GM21381 (cell line): Measurements from ENCODE around the gene NFE2L1.

ENCODE experiments used
- ATAC-seq: cut with Tn5 transposase; IDR thresholded peaks from one replicate; pipeline ENCODE4 v1.9.1; 2021; ENCODE audit warnings: mild to moderate bottlenecking, moderate library complexity; ENCODE audit not compliant: unreplicated experiment

NFE2L1 gene

DNA sequence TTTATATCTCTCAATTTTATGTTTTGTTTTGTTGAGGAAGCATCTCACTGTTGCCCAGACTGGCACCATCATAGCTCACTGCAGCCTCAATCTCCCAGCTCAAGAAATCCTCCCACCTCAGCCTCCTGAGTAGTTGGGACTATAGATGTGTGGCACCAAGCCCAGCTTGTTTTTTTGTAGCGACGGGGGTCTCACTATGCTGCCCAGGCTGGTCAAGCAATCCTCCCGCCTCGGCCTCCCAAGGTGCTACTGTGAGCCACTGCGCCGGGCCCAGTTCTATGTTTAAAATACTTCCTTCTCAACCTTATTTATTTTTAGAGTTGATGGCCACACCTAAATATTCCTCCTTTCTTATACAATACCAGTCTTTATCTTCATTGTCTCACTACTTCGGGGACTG, 1.9 kb upstream of the NFE2L1 start:
- ATAC-seq = no peak

DNA sequence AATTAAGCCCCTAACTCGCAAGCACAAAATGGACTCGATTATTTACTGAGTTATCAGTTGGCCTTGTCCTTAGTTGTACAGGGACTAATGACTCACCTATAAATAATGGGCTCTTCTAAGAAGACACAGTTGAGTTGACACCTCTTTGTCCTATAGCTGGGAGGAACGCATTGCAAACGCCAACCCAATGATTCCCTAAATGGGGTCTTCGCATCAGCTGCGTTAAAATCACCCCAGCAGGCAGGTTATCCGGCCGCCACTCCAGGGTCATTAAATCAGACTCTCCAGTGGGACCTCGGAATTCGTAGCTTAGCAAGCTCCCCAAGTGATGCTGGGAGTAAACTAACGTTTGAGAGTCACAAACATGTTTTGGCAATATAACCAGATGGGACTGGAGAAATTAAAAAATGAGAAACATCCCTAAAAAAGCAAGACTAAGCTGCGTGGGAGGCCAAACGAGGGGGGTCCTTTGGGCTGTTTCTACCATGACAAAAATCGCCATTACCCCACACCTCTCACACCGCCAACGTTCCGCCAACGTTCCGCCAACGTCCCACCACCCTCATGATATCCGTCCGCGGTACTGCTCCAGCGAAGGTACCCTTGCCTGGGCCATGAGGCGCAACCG, 932 bp upstream of the NFE2L1 start:
- no peak for ATAC-seq

GRCh38 chr17:48048384-48049126, 396 bp downstream of the NFE2L1 start:
- peak; percentile 42 for ATAC-seq

DNA sequence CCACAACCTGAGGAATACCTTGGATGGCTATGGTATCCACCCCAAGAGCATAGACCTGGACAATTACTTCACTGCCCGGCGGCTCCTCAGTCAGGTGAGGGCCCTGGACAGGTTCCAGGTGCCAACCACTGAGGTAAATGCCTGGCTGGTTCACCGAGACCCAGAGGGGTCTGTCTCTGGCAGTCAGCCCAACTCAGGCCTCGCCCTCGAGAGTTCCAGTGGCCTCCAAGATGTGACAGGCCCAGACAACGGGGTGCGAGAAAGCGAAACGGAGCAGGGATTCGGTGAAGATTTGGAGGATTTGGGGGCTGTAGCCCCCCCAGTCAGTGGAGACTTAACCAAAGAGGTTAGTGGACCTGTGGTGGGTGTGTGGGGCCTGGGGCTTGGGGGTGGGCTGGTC, 3.1 kb downstream of the NFE2L1 start:
- ATAC-seq = no peak

- no peak for ATAC-seq
Measured at GRCh38 chr17:48051706-48052486, 3.7 kb downstream of the NFE2L1 start.

DNA sequence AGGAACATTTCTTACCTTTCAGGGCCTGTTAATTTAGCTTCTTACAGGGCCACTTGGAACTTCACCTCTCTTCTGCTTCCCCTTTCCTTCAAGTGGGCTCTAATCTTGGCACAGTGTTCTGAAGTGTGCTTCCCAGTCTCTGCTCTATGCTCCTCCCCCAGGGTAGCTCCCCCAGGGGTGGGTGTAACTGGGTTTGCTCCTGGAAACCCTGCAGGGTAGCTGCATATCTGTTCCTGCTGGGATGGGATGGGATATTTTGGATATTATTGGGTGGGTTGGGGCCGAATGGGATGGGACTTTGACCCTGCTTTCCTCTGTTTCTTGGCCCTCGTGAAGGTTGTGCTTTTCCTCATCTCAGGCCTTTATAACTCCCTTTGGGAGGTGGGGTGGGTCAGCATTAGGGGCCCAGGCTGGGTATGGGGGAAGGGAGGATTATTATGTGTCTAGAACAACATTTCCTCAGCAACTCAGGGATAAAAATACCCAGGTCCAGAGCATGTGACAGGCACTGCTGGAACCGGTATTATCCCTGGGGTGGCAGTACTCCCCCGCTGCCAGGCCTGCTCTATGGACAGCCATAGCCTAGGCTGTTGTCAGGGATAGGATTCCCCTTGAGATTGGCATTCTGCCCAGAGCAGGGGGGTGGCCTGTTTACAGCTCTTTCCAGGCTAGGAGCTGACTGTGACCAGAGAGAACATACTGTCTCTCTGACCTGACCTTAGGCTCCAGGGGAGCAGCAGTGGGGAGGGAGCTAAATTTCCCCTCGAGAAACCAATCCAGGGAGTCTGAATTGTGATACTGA, 5.0 kb downstream of the NFE2L1 start:
- no peak for ATAC-seq

GRCh38 chr17:48053758-48054237, 5.6 kb downstream of the NFE2L1 start:
- ATAC-seq = no peak

DNA sequence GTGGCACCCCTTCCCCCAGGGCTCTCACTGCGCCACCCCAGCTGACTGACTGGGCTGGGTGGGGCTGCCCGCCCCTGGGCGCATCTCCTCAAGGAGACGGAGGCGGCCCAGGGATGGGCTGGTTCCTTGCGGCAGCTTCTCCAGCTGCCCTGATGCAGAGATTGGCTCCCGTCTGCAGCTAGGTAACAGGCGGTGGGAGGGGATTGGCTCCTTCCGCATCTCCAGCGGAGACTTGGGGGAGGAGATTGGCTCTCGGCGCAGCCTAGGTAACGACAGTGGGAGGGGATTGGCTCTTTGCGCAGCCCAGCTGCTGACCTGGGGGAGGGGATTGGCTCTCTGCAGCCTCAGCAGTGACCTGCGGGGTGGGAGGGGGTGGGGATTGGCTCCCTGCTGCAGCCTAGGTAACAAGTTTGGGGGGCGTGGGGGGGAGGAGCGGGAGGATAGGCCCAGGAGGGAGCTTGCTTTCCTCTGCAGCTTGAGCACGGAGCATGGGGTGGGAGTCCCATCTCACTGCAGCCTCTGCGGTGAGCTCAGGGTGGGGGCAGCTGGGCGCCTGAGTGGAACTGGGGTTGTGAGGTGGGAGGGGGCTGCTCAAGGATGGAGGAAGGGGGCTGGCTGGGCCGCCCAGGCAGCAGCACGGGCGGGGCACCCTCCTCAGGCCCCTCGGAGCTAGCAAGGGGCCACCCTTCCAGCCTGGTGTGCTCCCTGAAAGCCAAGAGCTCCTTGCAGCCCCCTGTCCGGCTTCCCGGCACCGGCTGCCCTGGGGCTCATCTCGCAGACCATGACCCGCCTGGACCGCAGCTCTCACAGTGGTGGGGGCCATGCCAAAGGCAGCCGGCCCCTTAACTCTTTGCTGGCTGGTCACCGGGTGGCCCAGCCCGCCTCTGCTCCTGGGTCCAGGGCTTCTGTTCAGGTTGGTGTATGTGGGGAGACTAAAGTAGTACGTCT, 6.4 kb downstream of the NFE2L1 start:
- ATAC-seq = no peak

- ATAC-seq = no peak
Measured at GRCh38 chr17:48055531-48056245, 7.5 kb downstream of the NFE2L1 start.

GRCh38 chr17:48056246-48056745, 8.1 kb downstream of the NFE2L1 start:
- no peak for ATAC-seq

GRCh38 chr17:48056879-48057278, 8.7 kb downstream of the NFE2L1 start:
- no peak for ATAC-seq

GRCh38 chr17:48057626-48058025, 9.5 kb downstream of the NFE2L1 start:
- no peak for ATAC-seq

- ATAC-seq = no peak
Measured at GRCh38 chr17:48058393-48059124, 10.4 kb downstream of the NFE2L1 start.

GRCh38 chr17:48059125-48059668, 11.0 kb downstream of the NFE2L1 start:
- ATAC-seq = no peak

GRCh38 chr17:48060249-48060648, 12.1 kb downstream of the NFE2L1 start:
- no peak for ATAC-seq

GRCh38 chr17:48062273-48062672, 14.1 kb downstream of the NFE2L1 start:
- ATAC-seq = no peak

DNA sequence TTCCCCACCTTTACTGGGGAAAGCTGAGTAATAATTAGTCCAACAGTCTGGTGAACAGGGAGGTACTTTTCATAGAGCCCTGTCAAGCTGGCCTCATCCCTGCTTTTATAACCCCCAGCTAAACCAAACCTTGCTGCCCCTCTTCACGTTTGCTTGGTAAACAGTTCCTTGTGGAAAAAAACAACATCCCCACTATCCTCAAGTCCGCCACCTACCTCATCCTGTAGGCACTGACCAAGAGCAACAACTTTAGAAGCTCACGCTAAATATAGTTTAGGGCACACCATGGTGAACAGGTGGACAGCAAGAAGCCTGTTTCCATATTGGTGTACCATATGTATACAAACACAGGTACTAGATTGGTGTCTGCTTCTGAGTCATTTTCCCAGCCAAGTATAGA, 16.5 kb downstream of the NFE2L1 start:
- no peak for ATAC-seq

DNA sequence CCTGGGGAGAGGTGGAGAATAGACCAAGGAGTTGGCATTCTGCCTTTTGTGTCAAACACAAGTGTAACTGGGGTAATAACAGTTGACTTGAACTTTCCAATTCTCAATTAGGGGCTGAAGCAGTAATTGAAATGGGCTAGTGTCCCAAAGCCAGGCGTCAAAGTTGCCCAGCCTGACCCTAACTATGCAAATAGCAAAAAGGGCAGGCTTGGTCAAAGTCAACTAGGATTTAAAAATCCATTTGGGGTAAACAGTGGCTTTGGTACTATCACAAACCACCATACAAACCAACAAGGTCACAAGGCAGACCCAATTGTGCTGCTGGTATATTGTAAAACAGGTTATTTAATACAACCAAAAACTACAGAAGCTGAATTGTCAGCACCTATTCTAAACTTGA, 18.0 kb downstream of the NFE2L1 start:
- ATAC-seq = no peak
